GM04503 (cell line): ENCODE data around the gene LMBR1L.

Experiments
- DNase-seq: peaks from one replicate; pipeline ENCODE4 v3.0.0-alpha.2; 2012; ENCODE audit warnings: low read depth

The LMBR1L gene

GRCh38 chr12:49054096-49054495, 56.6 kb downstream of the LMBR1L start:
- no peak for DNase-seq

GRCh38 chr12:49052451-49053208, 58.0 kb downstream of the LMBR1L start:
- DNase-seq: no peak

- no peak for DNase-seq
Observed at GRCh38 chr12:49051777-49052438, 58.7 kb downstream of the LMBR1L start.

- no peak for DNase-seq
Observed at GRCh38 chr12:49051373-49051764, 59.3 kb downstream of the LMBR1L start.

GRCh38 chr12:49050507-49051372, 59.9 kb downstream of the LMBR1L start:
- no peak for DNase-seq

GRCh38 chr12:49049566-49050224, 61.0 kb downstream of the LMBR1L start:
- no peak for DNase-seq

- no peak for DNase-seq
Observed at GRCh38 chr12:49048953-49049352, 61.7 kb downstream of the LMBR1L start.
